ENCODE results near the gene NDUFA5. TPM values are rescaled to one million over a fixed set of nuclear protein-coding genes. Genes with fewer than 3 reads are reported as not detected.
A peak's percentile ranks its signal among the peaks of the same experiment; 100 is the strongest.

Gene NDUFA5
- total RNA-seq, 1 donor from 2014 or later: 20.1 TPM

DNA sequence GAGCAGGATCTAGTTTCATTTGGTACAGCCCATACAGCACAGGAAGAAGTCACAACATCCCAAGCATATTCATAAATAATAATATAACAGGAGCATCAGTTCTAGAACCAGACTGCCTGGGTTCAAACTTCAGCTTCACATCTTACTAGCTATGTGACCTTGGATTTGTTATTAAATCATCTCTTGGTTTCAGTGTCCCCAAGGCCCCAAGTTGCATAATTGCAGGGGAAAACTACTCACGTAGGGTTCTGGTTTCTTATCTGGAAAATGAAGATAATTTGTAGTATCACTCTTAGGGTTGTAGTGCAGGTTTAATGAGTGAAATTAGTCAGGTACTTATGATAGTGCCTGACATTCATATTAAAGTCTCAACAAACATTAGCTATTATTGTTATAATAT lies 17.7 kb downstream of the NDUFA5 start:
- Histone ChIP-seq H3K4me3 (no peak overlapping the region), H3K9me3 (no peaks in the 10 kb centered on the region), H3K4me1 (peaks cover 0 to 2% of the 10 kb centered on the region in 2 donors), H3K27me3 (no peaks in the 10 kb centered on the region), H3K36me3 (peaks cover 2 to 3% of the 10 kb centered on the region in 2 donors), H3K27ac (no peak overlapping the region)
- no peak for DNase-seq (ENCODE audit: low spot score in 2 of 2)
- intact Hi-C loops (cut with DNase I): loop anchor here (5.0 to 10.0 kb wide), 3 partner anchors 43 to 1395 kb away; partner anchors contain the start of genes AASS and FEZF1
- no peak for TF ChIP-seq CTCF (IDR thresholded peaks at IDR 0.05)

DNA sequence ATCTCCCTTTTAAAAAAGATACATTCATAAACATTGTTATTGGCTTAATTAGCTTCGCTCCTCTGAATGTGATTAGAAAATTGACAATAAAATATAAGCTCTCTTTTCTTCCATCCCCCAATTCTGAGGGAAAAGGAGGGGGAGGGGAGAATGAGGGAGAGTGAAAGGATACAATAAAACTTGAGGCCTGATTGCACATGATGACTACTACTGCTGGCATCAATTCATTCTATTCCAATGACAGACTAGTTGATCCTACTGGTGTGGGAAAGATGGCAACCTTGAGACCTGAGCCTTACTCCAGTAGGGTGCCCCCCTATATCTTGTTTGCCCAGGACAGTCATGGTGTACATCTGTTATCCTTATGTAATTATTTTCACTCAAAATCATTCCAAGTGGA lies 18.7 kb downstream of the NDUFA5 start:
- no peaks in the 10 kb centered on the region for H3K27me3 ChIP-seq
- H3K27ac ChIP-seq: no peak overlapping the region
- DNase-seq (ENCODE audit: low spot score in 2 of 2): no peak
- H3K4me3 ChIP-seq: no peak overlapping the region
- intact Hi-C loops (cut with DNase I): loop anchor here (5.0 to 10.0 kb wide), 3 partner anchors 42 to 1394 kb away; partner anchors contain the start of genes AASS and FEZF1
- peaks cover 0 to 5% of the 10 kb centered on the region in 2 donors for H3K4me1 ChIP-seq
- peaks cover 2 to 3% of the 10 kb centered on the region in 2 donors for H3K36me3 ChIP-seq
- no peaks in the 10 kb centered on the region for H3K9me3 ChIP-seq
- TF ChIP-seq CTCF (IDR thresholded peaks at IDR 0.05): no peak

DNA sequence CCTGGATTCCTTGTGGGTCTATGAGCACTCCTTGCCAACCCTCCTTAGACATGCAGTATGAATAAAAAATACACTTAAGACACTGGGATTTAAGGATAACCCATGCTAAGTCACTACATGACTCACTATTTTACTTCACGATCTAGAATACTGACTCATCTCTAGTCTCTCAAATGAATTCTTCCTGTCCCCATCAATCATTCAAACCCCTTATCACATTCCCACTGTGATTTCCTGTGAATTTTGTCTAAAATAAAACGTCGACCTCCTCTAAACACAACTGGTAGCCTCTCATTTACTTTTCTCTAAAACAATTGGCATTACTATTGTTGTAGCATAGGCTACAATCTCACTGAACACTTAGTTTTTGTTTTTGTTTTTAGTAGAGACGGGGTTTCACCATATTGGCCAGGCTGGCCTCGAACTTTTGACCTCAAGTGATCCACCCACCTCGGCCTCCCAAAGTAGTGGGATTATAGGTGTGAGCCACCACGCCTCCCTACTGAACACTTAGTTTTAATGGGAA lies 19.4 kb downstream of the NDUFA5 start:
- intact Hi-C loops (cut with DNase I): loop anchor here (5.0 to 10.0 kb wide), 3 partner anchors 41 to 1393 kb away; partner anchors contain the start of genes AASS and FEZF1
- TF ChIP-seq CTCF (IDR thresholded peaks at IDR 0.05): no peak
- Histone ChIP-seq H3K36me3 (peaks cover 2 to 3% of the 10 kb centered on the region in 2 donors), H3K4me1 (peaks cover 0 to 6% of the 10 kb centered on the region in 2 donors), H3K9me3 (no peaks in the 10 kb centered on the region), H3K27me3 (no peaks in the 10 kb centered on the region), H3K4me3 (no peak overlapping the region), H3K27ac (no peak overlapping the region)
- no peak for DNase-seq (ENCODE audit: low spot score in 2 of 2)

GRCh38 chr7:123537026-123537642 lies 20.5 kb downstream of the NDUFA5 start:
- Histone ChIP-seq H3K4me1 (peaks cover 0 to 6% of the 10 kb centered on the region in 2 donors), H3K27me3 (no peaks in the 10 kb centered on the region), H3K36me3 (peaks cover 2 to 3% of the 10 kb centered on the region in 2 donors), H3K4me3 (no peak overlapping the region), H3K9me3 (no peaks in the 10 kb centered on the region), H3K27ac (no peak overlapping the region)
- peak in 2 of 3 experiments; percentile 14 to 48 for TF ChIP-seq CTCF (IDR thresholded peaks at IDR 0.05)
- DNase-seq (ENCODE audit: low spot score in 2 of 2): no peak
- intact Hi-C loops (cut with DNase I): loop anchor here (5.0 to 10.0 kb wide), 3 partner anchors 40 to 1392 kb away; partner anchors contain the start of genes AASS and FEZF1

DNA sequence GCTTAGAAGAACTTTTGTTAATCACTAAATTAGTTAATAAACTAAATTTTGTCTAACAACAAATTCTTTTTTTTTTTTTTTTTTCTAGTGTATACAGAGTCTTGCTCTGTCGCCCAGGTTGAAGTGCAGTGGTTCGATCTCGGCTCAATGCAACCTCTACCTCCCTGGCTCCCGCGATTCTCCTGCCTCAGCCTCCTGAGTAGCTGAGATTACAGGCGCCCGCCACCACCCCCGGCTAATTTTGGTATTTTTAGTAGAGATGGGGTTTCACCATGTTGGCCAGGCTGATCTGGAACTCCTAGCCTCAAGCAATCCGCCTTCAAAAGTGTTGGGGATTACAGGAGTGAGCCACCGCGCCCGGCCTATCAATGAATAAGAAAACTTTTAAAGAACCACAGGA lies 22.1 kb downstream of the NDUFA5 start:
- intact Hi-C loops (cut with DNase I): loop anchor here (5.0 to 10.0 kb wide), 3 partner anchors 38 to 1391 kb away; partner anchors contain the start of genes AASS and FEZF1
- TF ChIP-seq CTCF (IDR thresholded peaks at IDR 0.05): no peak
- DNase-seq (ENCODE audit: low spot score in 2 of 2): no peak

More for the DNA sequence above, 22.1 kb downstream of the NDUFA5 start:
- Histone ChIP-seq H3K36me3 (peaks cover 0 to 2% of the 10 kb centered on the region in 2 donors), H3K27me3 (no peaks in the 10 kb centered on the region), H3K4me3 (peak overlapping the region; percentile 66 to 68), H3K9me3 (no peaks in the 10 kb centered on the region), H3K27ac (peak overlapping the region; percentile 84 to 85), H3K4me1 (peaks cover 0 to 6% of the 10 kb centered on the region in 2 donors)
